M059J (cell line): ENCODE results near the gene TINAGL1. TPM values are rescaled to one million over a fixed set of nuclear protein-coding genes. Genes with fewer than 3 reads are reported as not detected.
A peak's percentile ranks its signal among the peaks of the same experiment; 100 is the strongest.

Experiments used
- DNase-seq: peaks from one replicate; pipeline ENCODE4 v3.0.0-alpha.2; 2012; ENCODE audit warnings: low read depth
- total RNA-seq: library from RNA; depleted of rRNA; stranded (reverse); fragments of >200 nt; shearing (Covaris generic); gene quantifications from 2 replicates; pipeline ENCODE4 v1.2.3, GENCODE V29; 2014; rRNA removed

Gene TINAGL1, protein sequence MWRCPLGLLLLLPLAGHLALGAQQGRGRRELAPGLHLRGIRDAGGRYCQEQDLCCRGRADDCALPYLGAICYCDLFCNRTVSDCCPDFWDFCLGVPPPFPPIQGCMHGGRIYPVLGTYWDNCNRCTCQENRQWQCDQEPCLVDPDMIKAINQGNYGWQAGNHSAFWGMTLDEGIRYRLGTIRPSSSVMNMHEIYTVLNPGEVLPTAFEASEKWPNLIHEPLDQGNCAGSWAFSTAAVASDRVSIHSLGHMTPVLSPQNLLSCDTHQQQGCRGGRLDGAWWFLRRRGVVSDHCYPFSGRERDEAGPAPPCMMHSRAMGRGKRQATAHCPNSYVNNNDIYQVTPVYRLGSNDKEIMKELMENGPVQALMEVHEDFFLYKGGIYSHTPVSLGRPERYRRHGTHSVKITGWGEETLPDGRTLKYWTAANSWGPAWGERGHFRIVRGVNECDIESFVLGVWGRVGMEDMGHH
- 15.3 and 26.1 TPM in 2 replicates for total RNA-seq

DNA sequence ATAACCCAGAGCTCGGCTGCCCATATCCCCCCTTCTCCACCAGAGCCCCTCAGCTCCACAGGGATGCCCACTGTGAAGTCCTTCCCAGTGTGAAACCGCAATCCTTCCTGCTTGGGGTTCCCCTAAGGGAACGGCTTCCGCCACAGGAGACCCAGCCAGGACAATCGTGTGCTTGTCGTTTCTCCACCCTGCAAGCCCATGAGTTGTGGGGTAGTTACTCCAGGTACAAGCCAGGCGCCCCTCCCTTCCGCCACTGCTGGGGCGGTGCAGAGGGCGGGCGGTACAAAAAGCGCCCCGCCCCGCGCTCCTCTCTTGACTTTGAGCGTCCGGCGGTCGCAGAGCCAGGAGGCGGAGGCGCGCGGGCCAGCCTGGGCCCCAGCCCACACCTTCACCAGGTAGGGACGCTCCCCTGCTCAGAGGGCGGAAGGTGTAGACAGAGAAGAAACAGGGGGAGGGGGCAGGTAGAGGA lies at the start of gene TINAGL1:
TINAGL1 (plus strand) TSS at position 315 of the 469 bp plus-strand sequence. CDS start 634 bp downstream, outside the sequence.
- DNase-seq = peak; percentile 52

DNA sequence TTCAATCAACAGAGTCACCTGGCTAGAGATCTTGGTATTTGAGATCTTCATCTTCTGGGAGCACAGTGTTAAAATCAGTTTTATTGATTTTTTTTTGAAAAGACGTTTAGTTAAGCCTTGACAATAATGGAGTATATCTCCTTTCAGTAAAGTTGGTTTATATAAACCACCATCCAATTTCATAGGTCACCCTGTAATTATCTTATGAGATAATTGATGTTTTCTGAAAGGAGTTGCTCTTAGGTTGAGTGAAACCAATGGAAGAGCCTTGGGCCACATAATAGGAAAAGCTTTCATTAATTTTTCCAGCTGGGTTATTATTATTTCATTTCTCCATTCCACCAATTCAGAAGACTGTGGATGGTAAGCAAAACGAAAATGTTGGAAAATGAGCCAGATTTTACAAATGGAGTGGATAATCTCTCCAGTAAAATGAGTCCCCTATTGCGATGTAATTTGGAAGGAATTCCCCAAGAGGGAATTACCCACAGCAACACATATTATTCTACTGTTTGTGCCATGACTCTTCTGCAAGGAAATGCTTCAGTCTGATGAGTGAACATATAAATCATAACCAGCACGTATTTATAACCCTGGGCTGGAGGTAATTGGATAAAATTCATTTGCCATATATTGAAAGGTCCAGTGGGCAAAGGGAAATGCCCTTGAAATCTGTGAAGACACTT lies 46.2 kb upstream of the TINAGL1 start:
- peak; percentile 49 for DNase-seq

DNA sequence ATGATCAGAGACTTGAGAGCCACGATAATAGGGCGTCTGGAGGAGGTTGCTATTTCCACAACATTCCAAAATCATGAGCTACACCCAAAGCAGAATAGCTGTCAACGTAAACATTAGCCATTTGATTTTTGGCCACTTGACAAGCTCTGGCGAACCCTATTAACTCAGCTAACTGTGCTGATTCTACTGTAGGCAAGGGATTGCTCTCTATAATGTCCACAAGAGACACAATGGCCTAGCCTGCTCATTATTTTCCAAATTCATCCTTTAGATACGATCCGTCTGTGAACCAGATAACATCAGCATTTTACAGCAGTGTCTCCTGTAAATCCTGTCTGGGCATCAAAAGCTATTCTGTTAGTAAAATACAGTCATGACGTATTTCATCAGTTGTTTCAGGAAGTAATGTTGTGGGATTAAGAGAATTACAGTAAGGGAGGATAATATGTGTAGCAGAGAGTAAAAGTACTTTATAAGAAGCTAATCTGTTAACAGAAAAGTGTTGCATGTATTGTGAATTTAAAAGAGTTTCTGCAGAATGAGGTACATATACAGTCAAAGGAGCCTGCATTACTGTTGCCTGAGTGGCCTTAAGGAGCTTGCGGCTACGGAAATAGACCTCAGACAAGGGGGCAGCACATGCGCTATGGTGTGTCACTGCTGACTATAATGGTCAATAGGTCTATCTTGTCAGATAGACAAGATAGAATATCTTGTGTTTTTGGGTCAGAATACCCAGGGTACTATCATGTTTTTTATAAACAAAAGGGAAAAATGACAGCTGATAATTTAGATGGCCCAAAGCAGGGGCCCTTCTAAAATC lies 44.9 kb upstream of the TINAGL1 start:
- DNase-seq = peak; percentile 81

DNA sequence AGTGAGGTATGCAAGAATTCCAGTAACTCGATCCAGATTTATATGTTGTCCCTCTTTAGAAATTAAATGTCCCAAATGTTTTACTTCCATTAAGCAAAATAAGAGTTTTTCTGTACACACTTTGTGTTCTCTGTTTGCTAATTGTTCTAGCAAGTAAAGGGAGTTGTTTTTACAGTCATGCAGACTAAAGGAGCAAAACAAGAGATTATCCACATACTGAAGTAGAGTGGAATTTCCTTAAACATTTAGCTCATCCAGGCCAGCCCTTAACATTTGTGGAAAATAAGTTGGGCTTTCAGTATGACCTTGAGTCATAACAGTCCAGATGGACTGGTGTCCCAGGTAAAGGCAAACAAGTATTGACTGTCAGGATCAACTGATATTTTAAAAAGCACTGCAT lies 44.1 kb upstream of the TINAGL1 start:
- DNase-seq = no peak

DNA sequence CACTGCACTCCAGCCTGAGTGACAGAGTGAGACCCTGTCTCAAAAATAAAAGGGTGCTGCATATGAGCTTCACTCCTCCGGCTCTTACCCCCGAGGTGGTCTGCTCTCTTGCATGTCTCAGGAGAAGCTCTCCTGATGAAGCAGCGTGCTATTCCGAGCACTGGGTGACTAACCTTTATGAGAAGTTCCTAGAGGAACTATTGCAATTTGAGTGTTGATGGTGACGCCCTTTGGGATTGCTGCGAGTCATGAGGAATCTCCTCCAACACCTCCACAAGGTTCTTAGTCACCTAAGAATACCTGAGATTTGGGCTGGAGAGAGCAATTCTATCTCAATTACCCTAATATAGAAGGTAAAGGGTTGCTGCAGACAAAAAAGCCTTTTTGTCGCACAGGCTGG lies 40.8 kb upstream of the TINAGL1 start:
- no peak for DNase-seq

DNA sequence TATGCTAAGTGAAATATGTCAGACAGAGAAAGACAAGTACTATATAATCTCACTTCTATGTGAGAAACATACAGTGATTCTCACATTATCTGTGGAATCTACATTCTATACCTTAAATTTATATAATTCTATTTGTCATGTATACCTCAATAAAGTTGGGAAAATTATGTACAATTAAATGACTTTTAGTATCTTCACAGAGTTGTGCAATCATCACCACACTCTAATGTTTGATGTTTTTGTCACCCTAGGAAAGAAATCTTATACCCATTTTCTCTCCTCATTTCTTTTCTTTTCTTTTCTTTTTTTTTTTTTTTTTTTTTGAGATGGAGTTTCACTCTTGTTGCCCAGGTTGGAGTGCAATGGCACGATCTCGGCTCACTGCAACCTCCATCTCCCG lies 37.0 kb upstream of the TINAGL1 start:
- DNase-seq = no peak

DNA sequence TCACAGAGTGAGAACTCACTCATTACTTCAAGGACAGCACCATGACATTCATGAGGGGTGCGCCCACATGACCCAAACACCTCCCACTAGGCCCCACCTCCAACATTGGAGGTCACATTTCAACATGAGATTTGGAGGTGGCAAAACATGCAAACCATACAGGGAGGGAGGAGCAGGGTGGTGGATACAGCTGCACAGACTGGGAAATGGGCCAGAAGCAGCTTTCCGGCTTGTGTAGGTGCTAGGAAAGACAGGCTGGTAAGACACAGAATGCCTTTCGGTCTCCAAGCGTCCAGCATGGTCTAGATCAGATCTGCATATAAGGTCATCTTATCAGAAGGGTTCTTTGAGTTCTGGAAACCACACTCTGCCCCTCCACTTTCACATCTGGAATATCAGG lies 35.1 kb upstream of the TINAGL1 start:
- no peak for DNase-seq

DNA sequence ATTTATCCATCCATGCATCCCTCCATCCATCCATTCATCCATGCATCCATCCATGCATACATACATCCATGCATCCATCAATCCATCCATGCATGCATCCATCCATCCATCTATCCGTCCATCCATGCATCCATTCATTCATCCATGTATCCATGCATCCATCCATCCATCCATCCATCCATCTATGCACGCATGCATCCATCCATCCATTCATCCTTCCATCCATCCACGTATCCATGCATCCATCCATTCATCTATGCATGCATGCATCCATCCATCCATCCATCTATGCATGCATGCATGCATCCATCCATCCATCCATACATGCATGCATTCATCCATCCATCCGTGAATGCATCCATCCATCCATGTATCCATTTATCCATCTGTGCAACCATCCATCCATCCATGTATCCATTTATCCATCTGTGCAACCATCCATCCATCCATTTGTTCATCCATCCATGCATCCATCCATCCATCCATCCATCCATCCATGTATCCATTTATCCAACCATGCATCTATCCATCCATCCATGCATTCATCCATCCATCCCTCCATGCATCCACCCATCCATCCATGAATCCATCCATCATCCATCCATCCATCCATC lies 30.3 kb upstream of the TINAGL1 start:
- no peak for DNase-seq

DNA sequence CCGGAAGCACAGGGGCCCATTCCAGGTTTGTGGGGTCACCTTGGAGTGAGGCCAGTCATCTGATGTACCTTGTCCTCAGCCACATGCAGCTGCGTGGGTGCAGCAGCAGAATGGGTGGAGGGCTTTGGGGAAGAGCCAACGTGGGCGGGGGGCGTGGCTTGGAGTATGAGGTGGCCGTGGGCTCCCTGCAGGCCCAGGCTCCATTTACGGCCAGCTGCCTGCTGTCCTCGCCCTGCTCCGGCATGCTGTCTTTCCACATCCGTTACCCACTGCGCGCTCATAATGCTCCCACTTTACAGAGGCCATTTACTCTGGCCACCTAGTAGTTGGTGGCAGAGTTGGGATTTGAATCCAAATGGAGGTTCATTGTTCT lies 27.8 kb upstream of the TINAGL1 start:
- DNase-seq = no peak

DNA sequence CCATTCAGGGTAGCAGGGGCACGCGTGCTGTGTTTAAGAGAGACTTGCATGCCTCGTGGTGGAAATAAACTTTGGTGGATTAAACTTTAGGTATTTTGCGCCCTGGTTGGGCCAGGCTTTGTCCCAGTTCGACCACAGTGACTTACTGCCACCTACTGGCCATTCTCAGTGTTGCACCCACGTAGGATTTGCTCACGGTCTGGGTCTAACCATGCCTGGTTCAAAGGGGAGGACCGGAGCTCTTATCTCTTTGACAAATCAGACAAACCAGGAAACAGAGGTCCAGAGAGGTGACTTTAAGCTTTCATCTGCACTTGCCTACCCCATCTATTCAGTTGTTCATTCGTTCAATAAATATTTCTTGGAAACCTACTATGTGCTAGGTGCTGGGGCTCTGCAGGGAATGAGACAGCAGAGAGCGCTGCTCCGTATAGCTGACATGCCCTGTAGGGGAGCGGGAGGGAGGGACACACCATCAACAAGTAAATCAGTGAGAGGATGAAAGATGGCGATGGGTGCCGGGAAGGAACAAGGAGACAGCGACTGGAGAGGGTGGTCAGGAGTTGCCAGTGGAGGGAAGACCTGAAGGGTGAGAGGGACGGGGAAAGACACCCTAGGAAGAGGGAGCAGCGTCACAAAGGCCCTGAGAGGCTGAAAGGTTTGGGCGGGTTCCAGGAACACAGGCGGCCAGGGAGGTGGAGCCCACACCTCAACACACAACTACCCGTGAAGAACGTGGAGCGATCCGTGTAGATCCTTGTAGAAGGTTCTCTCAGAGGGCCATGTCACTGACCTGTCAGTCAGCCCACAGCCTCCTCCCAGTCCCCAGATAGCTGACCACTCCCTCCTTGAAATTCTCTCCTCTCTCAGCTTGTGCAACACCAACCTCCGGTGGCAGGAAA lies 27.2 kb upstream of the TINAGL1 start:
- DNase-seq = peak; percentile 86

DNA sequence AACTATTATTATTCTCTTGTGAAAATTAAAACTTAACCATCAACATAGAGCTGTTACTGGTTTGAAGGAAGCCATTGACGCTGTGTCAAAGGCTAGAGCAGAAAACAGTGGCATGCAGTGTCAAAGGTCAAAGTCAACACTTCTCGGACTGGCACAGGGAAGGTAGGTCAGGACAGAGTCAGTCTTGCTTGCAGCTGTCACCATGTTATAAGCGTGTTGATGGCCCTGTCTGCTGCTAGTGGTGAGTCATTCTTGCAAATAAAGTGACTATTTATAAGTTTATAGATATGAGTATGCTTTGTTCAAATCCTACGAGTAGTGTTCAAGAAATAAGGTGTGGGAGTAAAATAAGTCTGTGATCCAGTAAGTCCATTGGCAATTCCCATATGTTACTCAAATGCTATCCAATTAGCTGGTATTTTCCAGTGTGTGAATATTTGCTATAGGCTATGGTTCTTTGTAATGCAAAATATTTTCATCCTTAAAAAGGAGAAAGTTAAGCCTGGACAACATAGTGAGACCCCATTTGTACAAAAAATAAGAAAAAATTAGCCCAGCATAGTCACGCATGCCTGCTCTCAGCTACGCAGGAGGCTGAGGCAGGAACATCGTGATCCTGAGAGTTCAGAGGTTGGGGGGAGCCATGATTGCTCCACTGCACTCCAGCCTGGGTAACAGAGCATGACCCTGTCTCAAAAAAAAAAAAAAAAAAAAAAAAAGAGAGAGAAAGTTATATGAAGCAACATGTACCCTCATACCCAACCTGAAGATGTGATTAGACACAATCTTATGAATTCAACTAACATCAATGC lies 26.3 kb upstream of the TINAGL1 start:
- DNase-seq = peak; percentile 62

DNA sequence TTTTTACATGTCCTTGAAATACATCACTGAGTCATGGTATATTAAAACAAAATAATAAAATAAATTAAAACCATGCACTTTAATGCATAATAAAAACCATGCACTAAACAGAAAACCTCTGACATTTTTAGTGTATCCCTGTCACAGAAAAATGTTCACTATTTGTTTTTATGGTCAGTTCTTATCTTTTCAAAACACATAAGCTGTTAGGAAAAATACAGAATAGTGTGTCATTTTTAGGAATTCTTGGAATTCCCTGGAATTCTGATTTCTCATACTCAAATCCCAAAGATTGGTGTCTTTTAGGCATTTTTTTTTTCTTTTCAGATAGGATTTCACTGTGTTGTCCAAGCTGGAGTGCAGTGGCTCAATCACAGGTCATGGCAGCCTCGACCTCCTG lies 25.1 kb upstream of the TINAGL1 start:
- no peak for DNase-seq

DNA sequence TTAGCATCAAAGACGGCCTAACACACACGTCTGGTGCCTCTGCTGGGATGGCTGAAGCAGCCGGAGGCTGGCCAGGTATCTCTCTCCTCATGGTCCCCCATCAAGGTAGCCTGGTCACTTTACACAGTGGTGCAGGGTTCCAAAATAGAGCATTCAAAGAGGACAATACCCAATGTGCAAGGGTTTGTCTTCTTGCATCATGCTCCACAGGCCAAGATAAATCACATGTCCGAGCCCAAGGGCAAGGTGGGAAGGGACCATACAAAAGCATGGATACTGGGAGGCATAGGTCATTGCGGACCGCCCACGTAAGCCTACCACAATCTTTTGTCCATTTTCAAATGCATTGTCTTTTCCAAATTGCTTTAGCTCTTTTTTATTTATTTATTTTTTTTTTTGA lies 23.8 kb upstream of the TINAGL1 start:
- no peak for DNase-seq

DNA sequence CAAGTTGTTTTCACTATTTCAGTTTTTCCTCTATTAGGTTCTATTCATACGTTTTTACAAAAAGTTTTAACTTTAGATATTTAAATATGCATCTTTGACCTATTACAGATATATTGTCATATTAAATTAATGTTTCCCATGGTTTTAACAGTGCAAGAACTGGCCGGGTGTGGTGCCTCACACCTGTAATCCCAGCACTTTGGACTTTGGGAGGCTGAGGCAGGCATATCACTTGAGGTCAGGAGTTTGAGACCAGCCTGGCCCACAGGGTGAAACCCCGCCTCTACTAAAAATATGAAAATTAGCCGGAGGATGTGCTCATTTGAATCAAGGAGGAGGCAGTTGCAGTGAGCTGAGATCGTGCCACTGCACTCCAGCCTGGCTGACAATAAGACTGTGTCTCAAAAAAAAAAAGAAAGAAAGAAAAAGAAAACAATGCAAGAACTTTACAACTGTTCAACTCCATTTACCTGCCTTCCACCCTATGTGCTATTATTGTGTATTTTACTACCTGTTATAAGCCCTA lies 19.8 kb upstream of the TINAGL1 start:
- no peak for DNase-seq

DNA sequence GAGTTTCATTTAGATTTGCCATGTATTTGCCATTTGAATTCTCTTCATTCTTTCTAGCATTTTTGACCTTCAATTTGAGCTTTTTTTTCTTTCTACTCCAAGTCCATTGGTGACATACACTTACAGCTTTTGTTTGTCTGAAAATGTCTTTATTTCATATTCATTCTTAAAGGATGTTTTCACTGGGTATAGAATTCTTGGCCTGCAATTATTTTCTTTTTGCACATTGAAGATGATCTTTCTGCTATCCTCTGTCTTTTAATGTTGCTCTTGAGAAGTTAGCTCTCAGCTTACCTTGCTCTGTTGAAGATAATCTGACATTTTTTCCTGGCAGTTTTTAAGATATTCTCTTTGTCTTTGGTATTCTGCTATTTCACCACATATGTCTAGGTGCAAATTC lies 16.6 kb upstream of the TINAGL1 start:
- no peak for DNase-seq

DNA sequence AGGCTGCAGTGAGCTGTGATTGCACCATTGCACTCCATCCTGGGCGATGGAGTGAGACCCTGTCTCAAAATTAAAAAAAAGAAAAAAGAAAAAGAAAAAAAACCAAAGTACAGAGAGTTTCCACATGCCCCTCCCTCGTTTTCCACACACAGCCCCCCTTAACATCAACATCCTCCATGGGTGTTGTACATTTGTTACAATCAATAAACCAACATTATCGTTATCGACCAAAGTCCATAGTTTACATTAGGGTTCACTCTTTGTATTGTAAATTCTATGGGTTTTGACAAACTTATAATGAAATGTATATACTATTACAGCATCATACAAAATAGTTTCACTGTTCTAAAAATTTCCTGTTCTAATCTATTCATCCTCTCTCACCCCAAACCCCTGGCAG lies 15.9 kb upstream of the TINAGL1 start:
- DNase-seq = no peak

DNA sequence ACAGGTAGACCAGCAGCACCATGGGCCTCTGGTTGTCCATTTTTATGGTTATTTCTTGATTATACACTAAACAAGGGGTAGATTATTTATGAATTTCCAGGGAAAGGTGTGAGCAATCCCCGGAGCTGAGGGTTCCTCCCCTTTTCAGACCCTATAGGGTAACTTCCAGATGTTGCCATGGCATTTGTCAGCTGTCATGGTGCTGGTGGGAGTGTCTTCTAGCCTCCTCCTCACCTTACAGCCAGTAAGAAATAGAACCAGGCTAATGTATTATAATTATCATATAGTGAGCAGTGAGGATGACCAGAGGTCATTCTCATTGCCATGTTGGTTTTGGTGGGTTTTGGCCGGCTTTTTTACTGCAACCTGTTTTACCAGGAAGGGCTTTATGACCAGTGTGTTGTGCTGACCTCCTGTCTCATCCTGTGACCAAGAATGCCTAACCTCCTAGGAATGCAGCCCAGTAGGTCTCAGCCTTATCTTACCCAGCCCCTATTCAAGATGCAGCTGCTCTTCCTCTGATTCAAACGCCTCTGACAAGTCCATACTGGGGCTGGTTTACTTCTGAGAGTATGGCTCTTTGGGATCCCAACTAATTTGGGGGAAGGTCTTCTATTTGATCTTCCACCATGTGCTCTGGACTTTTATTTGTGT lies 13.5 kb upstream of the TINAGL1 start:
- DNase-seq = peak; percentile 78

DNA sequence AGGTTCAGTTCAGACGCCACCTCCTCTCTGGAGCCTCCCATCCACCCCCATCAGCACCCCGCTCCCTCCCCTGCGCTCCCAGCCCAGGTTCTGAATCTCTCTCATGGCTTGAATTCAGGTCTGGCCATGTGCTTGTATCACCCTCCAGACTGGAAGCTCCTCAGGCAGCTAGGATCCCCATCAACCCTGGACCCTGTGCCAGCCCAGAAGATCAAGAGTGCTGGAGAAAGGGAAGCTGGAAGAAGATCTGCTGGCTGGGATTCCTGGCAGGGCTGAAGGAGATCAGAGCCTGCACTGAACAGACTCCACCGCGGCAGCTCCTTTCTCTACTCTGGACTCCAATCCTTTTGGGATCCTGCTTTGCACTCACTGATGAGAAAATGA lies 11.7 kb upstream of the TINAGL1 start:
- no peak for DNase-seq

DNA sequence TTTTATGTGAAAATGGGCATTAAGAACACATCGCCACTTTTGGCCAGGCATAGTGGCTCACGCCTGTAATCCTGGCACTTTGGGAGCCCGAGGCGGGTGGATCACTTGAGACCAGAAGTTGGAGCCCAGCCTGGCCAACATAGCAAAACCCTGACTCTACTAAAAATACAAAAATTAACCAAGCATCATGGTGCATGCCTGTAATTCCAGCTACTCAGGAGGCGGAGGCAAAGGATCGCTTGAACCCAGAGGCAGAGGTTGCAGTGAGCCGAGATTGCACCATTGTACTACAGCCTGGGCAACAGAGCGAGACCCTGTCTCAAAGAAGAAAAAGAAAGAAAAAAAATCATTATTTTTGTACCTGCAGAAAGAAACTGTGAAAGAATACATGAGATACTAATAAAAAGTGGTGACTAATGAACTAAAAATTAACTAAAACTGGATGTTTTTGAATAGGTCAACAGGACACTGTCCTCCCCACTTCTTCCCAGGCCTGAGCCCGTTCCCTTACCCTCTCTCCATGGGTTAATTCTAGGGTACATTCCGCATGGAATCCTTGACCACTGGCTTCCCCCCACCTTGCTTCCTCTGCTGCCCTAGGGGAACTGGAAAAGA lies 8.3 kb upstream of the TINAGL1 start:
- DNase-seq = no peak
